H1 (cell line): Measurements from ENCODE around the gene MAGIX. TPM values are rescaled to one million over a fixed set of nuclear protein-coding genes. Genes with fewer than 3 reads are reported as not detected.

Experiments used
- CTCF ChIA-PET: fragments of 300-600 bp; sonication (Branson Sonifier 250); formaldehyde crosslinking; loops from one replicate; lab custom pipeline; 2021; ENCODE audit not compliant: partially characterized antibody; lab: Charles Lee
- POLR2A ChIA-PET: fragments of 300-600 bp; sonication (Branson Sonifier 250); formaldehyde crosslinking; loops from one replicate; lab custom pipeline; 2021; ENCODE audit warnings: inconsistent platforms; ENCODE audit not compliant: partially characterized antibody; lab: Charles Lee
- DNase-seq, 2 experiments: peaks; one replicate each; pipeline versions ENCODE4 v3.0.0 to v3.0.0-alpha.2; 2010 to 2022; ENCODE audit warnings: low spot score in 2 of 2, low read depth in 1 of 2, mixed read lengths in 1 of 2
- FAIRE-seq: peaks from 2 replicates; lab custom pipeline; 2011; peaks lifted over from hg19 to GRCh38; lab: Jason Lieb, UNC
- H2AFZ ChIP-seq: 2 replicates; pipeline ENCODE4 v1.8.1; 2012; ENCODE audit warnings: low read length, inconsistent platforms
- H2AK5ac ChIP-seq: 2 replicates; pipeline ENCODE4 v1.6.1; 2013; ENCODE audit warnings: low read depth, low read length
- H2BK120ac ChIP-seq: replicated peaks from 2 replicates; pipeline ENCODE3; 2013; ENCODE audit warnings: low read depth, low read length, inconsistent platforms
- H2BK12ac ChIP-seq: 2 replicates; pipeline ENCODE4 v1.6.1; 2013; ENCODE audit warnings: low read depth, low read length
- H2BK15ac ChIP-seq: 2 replicates; pipeline ENCODE4 v1.6.1; 2013; ENCODE audit warnings: low read length
- H2BK20ac ChIP-seq: 2 replicates; pipeline ENCODE4 v1.6.1; 2013; ENCODE audit warnings: low read length
- H2BK5ac ChIP-seq: 2 replicates; pipeline ENCODE4 v1.6.1; 2013; ENCODE audit warnings: low read depth, low read length
- H3K14ac ChIP-seq: 2 replicates; pipeline ENCODE4 v1.6.1; 2013; ENCODE audit warnings: inconsistent platforms; ENCODE audit not compliant: insufficient read length
- H3K18ac ChIP-seq: 2 replicates; pipeline ENCODE4 v1.6.1; 2013; ENCODE audit warnings: low read length; ENCODE audit errors: extremely low read depth
- H3K23ac ChIP-seq: 2 replicates; pipeline ENCODE4 v1.6.1; 2013; ENCODE audit warnings: inconsistent platforms; ENCODE audit not compliant: insufficient read length
- H3K23me2 ChIP-seq: 2 replicates; pipeline ENCODE4 v1.6.1; 2013; ENCODE audit warnings: low read depth, low read length
- H3K27ac ChIP-seq: 2 replicates; pipeline ENCODE4 v1.6.1; 2011; ENCODE audit warnings: low read depth, low read length, inconsistent platforms
- H3K27me3 ChIP-seq, 4 experiments: replicated peaks in 1 of 4; 1 replicate in 1 of 4; 2 replicates in 3 of 4; pipeline versions ENCODE4 v1.6.1 to v1.8.1; 2011 to 2013; ENCODE audit warnings: low read length in 3 of 4, mild to moderate bottlenecking in 3 of 4, inconsistent platforms in 2 of 4, mixed read lengths in 2 of 4, moderate library complexity in 1 of 4; ENCODE audit not compliant: control insufficient read depth in 3 of 4, insufficient read depth in 3 of 4; ENCODE audit errors: extremely low read depth in 1 of 4
- H3K36me3 ChIP-seq, 4 experiments: 2 replicates each; pipeline versions ENCODE4 v1.6.1 to v1.8.1; 2011 to 2013; ENCODE audit warnings: mild to moderate bottlenecking in 4 of 4, low read length in 3 of 4, moderate library complexity in 2 of 4, control low read depth in 1 of 4, inconsistent platforms in 1 of 4; ENCODE audit not compliant: insufficient read depth in 4 of 4, control insufficient read depth in 2 of 4
- H3K4ac ChIP-seq: replicated peaks from 2 replicates; pipeline ENCODE3; 2013; ENCODE audit warnings: low read length, low read depth, mixed read lengths, inconsistent platforms; ENCODE audit not compliant: insufficient read length
- H3K4me1 ChIP-seq, 4 experiments: replicated peaks in 1 of 4; 1 replicate in 1 of 4; 2 replicates in 3 of 4; pipeline versions ENCODE4 v1.6.1 to v1.8.1; 2011 to 2013; ENCODE audit warnings: low read length in 3 of 4, inconsistent platforms in 2 of 4, mixed read lengths in 1 of 4; ENCODE audit not compliant: insufficient read depth in 4 of 4, control insufficient read depth in 3 of 4
- H3K4me2 ChIP-seq, 2 experiments: 2 replicates each; pipeline versions ENCODE4 v1.6.1 to v1.8.1; 2011 to 2013; ENCODE audit warnings: low read depth in 2 of 2, low read length in 2 of 2, control low read depth in 1 of 2, inconsistent platforms in 1 of 2, mild to moderate bottlenecking in 1 of 2; ENCODE audit not compliant: insufficient read depth in 1 of 2
- H3K4me3 ChIP-seq, 4 experiments: fragments of 200-600, 300-600 bp in 1 of 4; sonication (generic), shearing (Covaris generic), sonication (Bioruptor Twin) in 1 of 4; 2 replicates each; pipeline versions ENCODE4 v1.5.1 to v1.8.1; 2011 to 2016; ENCODE audit warnings: low read length in 4 of 4, low read depth in 3 of 4, control low read depth in 2 of 4, inconsistent platforms in 2 of 4, mild to moderate bottlenecking in 2 of 4, mixed read lengths in 1 of 4, moderate library complexity in 1 of 4; ENCODE audit not compliant: insufficient read depth in 2 of 4; ENCODE audit errors: extremely low read depth in 1 of 4
- H3K56ac ChIP-seq: replicated peaks from 2 replicates; pipeline ENCODE3; 2013; ENCODE audit warnings: low read depth, mild to moderate bottlenecking, mixed read lengths, low read length, inconsistent platforms; ENCODE audit not compliant: insufficient read length
- H3K79me1 ChIP-seq: 2 replicates; pipeline ENCODE4 v1.6.1; 2013; ENCODE audit warnings: low read depth, low read length, control low read depth
- H3K79me2 ChIP-seq, 2 experiments: 2 replicates each; pipeline versions ENCODE4 v1.6.1 to v1.8.1; 2012 to 2013; ENCODE audit warnings: low read length in 2 of 2, mild to moderate bottlenecking in 2 of 2, inconsistent platforms in 1 of 2; ENCODE audit not compliant: insufficient read depth in 2 of 2, control insufficient read depth in 1 of 2
- H3K9ac ChIP-seq, 4 experiments: replicated peaks in 1 of 4; 1 replicate in 1 of 4; 2 replicates in 3 of 4; pipeline versions ENCODE4 v1.6.1 to v1.8.1; 2011 to 2013; ENCODE audit warnings: low read depth in 3 of 4, low read length in 3 of 4, control low read depth in 2 of 4, mild to moderate bottlenecking in 2 of 4, moderate library complexity in 2 of 4, inconsistent platforms in 1 of 4; ENCODE audit errors: extremely low read depth in 1 of 4
- H3K9me3 ChIP-seq, 2 experiments: 2 replicates each; pipeline versions ENCODE4 v1.6.1 to v1.8.1; 2012 to 2013; ENCODE audit warnings: mild to moderate bottlenecking in 2 of 2, moderate library complexity in 2 of 2, control low read depth in 1 of 2, inconsistent platforms in 1 of 2, low read depth in 1 of 2, low read length in 1 of 2, mixed read lengths in 1 of 2; ENCODE audit not compliant: insufficient read depth in 2 of 2
- H4K20me1 ChIP-seq, 2 experiments: replicated peaks in 1 of 2; 2 replicates each; pipeline versions ENCODE3 to v1.8.1; 2011 to 2013; ENCODE audit warnings: inconsistent platforms in 2 of 2, low read length in 2 of 2, mild to moderate bottlenecking in 1 of 2; ENCODE audit not compliant: insufficient read depth in 2 of 2, control insufficient read depth in 1 of 2
- H4K5ac ChIP-seq: 2 replicates; pipeline ENCODE4 v1.6.1; 2013; ENCODE audit warnings: low read length, low read depth, mixed read lengths, inconsistent platforms; ENCODE audit not compliant: insufficient read length
- H4K8ac ChIP-seq: 2 replicates; pipeline ENCODE4 v1.8.0; 2013; ENCODE audit warnings: mild to moderate bottlenecking, moderate library complexity, low read length, inconsistent platforms; ENCODE audit not compliant: insufficient read depth; ENCODE audit errors: extremely low read depth
- H4K91ac ChIP-seq: replicated peaks from 2 replicates; pipeline ENCODE3; 2013; ENCODE audit warnings: low read length, mixed read lengths, inconsistent platforms; ENCODE audit not compliant: insufficient read length
- ASH2L ChIP-seq: fragments of 200-600, 300-600 bp; sonication (generic); IDR thresholded peaks from one replicate; pipeline ENCODE4 v1.7.1; 2017; ENCODE audit warnings: low read length
- ATF3 ChIP-seq: IDR thresholded peaks from 2 replicates; pipeline ENCODE4 v1.6.1; 2011; ENCODE audit warnings: low read depth, mild to moderate bottlenecking, low read length; ENCODE audit not compliant: insufficient read depth
- BRCA1 ChIP-seq: IDR thresholded peaks from 2 replicates; pipeline ENCODE4 v1.6.1; 2012; ENCODE audit warnings: low read depth, low read length, improper control_type of control experiment
- CEBPB ChIP-seq: IDR thresholded peaks from 2 replicates; pipeline ENCODE4 v1.6.1; 2012; ENCODE audit warnings: low read depth, low read length
- HDAC2 ChIP-seq, 2 experiments: fragments of 300-600 bp in 1 of 2; sonication (generic) in 1 of 2; IDR thresholded peaks; 2 replicates each; pipeline ENCODE4 v1.6.1; 2011 to 2012; ENCODE audit warnings: low read depth in 2 of 2, low read length in 2 of 2, mild to moderate bottlenecking in 2 of 2, moderate library complexity in 2 of 2, borderline replicate concordance in 1 of 2, inconsistent platforms in 1 of 2
- KDM1A ChIP-seq: fragments of 200-600, 300-600 bp; sonication (generic); IDR thresholded peaks from 2 replicates; pipeline ENCODE4 v1.7.1; 2016; ENCODE audit warnings: mild to moderate bottlenecking, low read length, borderline replicate concordance
- KDM4A ChIP-seq: IDR thresholded peaks from one replicate; pipeline ENCODE4 v1.7.1; 2012; ENCODE audit warnings: low read depth, mild to moderate bottlenecking, moderate library complexity, low read length, inconsistent platforms; ENCODE audit not compliant: severe bottlenecking
- KDM5A ChIP-seq: fragments of 200-600 bp; IDR thresholded peaks from 2 replicates; pipeline ENCODE4 v1.7.1; 2012; ENCODE audit warnings: mild to moderate bottlenecking, low read length, inconsistent platforms, mixed read lengths
- SIX5 ChIP-seq: IDR thresholded peaks from 2 replicates; pipeline ENCODE4 v1.6.1; 2011; ENCODE audit warnings: mild to moderate bottlenecking, low read depth, low read length
- WGBS, 2 experiments: shearing (Covaris generic) in 1 of 2; methylation state at CpG; one replicate each; pipeline versions ENCODE4 v1.1.6 to v1.1.7; 2013 to 2015; ENCODE audit warnings: low lambda C conversion rate in 2 of 2, mixed read lengths in 2 of 2, inconsistent platforms in 1 of 2, low coverage in 1 of 2, missing lambda C conversion rate in 1 of 2; ENCODE audit not compliant: insufficient replicate concordance in 2 of 2, insufficient coverage in 1 of 2, insufficient read length in 1 of 2; ENCODE audit errors: extremely low coverage in 1 of 2, missing lambda C conversion rate in 1 of 2; 5-methylcytosine and 5-hydroxymethylcytosine counted together
- polyA plus RNA-seq, 7 experiments: library from polyadenylated mRNA; depleted of rRNA in 3 of 7; stranded (reverse) in 5 of 7; unstranded in 2 of 7; fragments of >200 nt in 5 of 7; fragments of 200-250 nt in 2 of 7; gene quantifications; 1 replicate in 5 of 7; 2 replicates in 1 of 7; 4 replicates in 1 of 7; pipeline versions ENCODE4 v1.2.1 to v1.2.3, GENCODE V29; 2011 to 2013; ENCODE audit warnings: missing spikeins in 2 of 7, mixed read lengths in 2 of 7
- total RNA-seq: library from RNA; stranded (reverse); fragmentation: NEBNext Ultra II Directional; extraction: Animal tissue kit (Norgen Biotek cat#: 25700); gene quantifications from 2 replicates; pipeline ENCODE4 v1.2.1, GENCODE V29; 2021

MAGIX gene
- total and polyA plus RNA-seq, 2 of the 8 experiments (the other 6 are each of a cell fraction or from before 2014, with no cell fraction given) = 0.37 to 1.1 TPM

GRCh38 chrX:49214416-49214815 lies 51.9 kb downstream of the MAGIX start:
- H3K27me3 ChIP-seq = no peaks in the 10 kb centered on the region
- H3K14ac ChIP-seq = no peak overlapping the region
- no peak overlapping the region for H3K18ac ChIP-seq
- H2BK5ac ChIP-seq = no peak overlapping the region
- no peak overlapping the region for H2AK5ac ChIP-seq
- peaks cover 0 to 5% (median under 1%) of the 10 kb centered on the region in 4 experiments; a peak in 2 of 7 replicates for H3K4me1 ChIP-seq
- WGBS, 2 experiments = 92% methylated on average over 2 of the region's 2 CpGs; no CpG with 5 or more reads in 1 of the 2 experiments
- H4K5ac ChIP-seq = no peak overlapping the region
- no peak overlapping the region for H2BK12ac ChIP-seq
- DNase-seq (no peak), FAIRE-seq (no peak)
- no peaks in the 10 kb centered on the region for H4K20me1 ChIP-seq
- H3K4me2 ChIP-seq = no peak overlapping the region
- CTCF ChIA-PET = no interaction called here
- TF ChIP-seq KDM4A (no peak), KDM1A (no peak), ASH2L (no peak), ATF3 (no peak), KDM5A (no peak), HDAC2 (IDR thresholded peaks at IDR 0.05; ENCODE audit: borderline replicate concordance in 1 of 2, low read depth in 2 of 2, low read length in 2 of 2) (no peak), BRCA1 (no peak), SIX5 (no peak), CEBPB (no peak)
- no peak overlapping the region for H3K27ac ChIP-seq
- H3K9me3 ChIP-seq = no peaks in the 10 kb centered on the region
- H3K9ac ChIP-seq = no peak overlapping the region
- no peak overlapping the region for H2BK20ac ChIP-seq
- H3K23me2 ChIP-seq = no peaks in the 10 kb centered on the region
- H4K8ac ChIP-seq = no peak overlapping the region
- POLR2A ChIA-PET = interaction anchor here (0.6 kb wide), 1 partner anchor 8 kb away, joined by 3 read pairs; no protein-coding TSS in a partner anchor
- H4K91ac ChIP-seq = no peak overlapping the region
- H2BK120ac ChIP-seq = no peak overlapping the region
- H3K36me3 ChIP-seq = no peaks in the 10 kb centered on the region
- no peak overlapping the region for H2AFZ ChIP-seq
- H3K23ac ChIP-seq = no peak overlapping the region
- H3K4me3 ChIP-seq = no peak overlapping the region
- no peak overlapping the region for H2BK15ac ChIP-seq
- no peak overlapping the region for H3K4ac ChIP-seq
- H3K79me2 ChIP-seq = no peaks in the 10 kb centered on the region
- H3K79me1 ChIP-seq = no peaks in the 10 kb centered on the region
- no peak overlapping the region for H3K56ac ChIP-seq
